CD14-positive monocyte (primary cell): ENCODE measurements around the gene CNOT2. TPM values are rescaled to one million over a fixed set of nuclear protein-coding genes. Genes with fewer than 3 reads are reported as not detected.

Experiments
- DNase-seq, 3 donors: peaks; one replicate each; pipeline ENCODE4 v3.0.0-alpha.2; 2011 to 2022
- H2AFZ ChIP-seq: 2 replicates; pipeline ENCODE4 v1.6.0; 2012; ENCODE audit warnings: mild to moderate bottlenecking, low read depth, low read length, inconsistent platforms; ENCODE audit not compliant: insufficient read depth, poor library complexity, severe bottlenecking
- H3K27ac ChIP-seq, 2 donors: 1 replicate in 1 of 2; 2 replicates in 1 of 2; pipeline ENCODE4 v1.5.1; 2012 to 2013; ENCODE audit warnings: low read length in 2 of 2, control low read depth in 1 of 2, inconsistent platforms in 1 of 2, low read depth in 1 of 2, mild to moderate bottlenecking in 1 of 2
- H3K27me3 ChIP-seq, 2 donors: one replicate each; pipeline versions ENCODE4 v1.6.0 to v1.6.1; 2011 to 2013; ENCODE audit warnings: low read length in 2 of 2; ENCODE audit not compliant: control insufficient read depth in 2 of 2, insufficient read depth in 2 of 2
- H3K36me3 ChIP-seq, 2 donors: replicated peaks in 1 of 2; 1 replicate in 1 of 2; 2 replicates in 1 of 2; pipeline versions ENCODE4 v1.5.1 to v1.6.1; 2012 to 2013; ENCODE audit warnings: low read length in 2 of 2, control low read depth in 1 of 2, inconsistent platforms in 1 of 2, mild to moderate bottlenecking in 1 of 2; ENCODE audit not compliant: insufficient read depth in 2 of 2, control insufficient read depth in 1 of 2
- H3K4me1 ChIP-seq, 2 donors: 1 replicate in 1 of 2; 2 replicates in 1 of 2; pipeline versions ENCODE4 v1.5.1 to v1.6.1; 2012 to 2013; ENCODE audit warnings: low read length in 2 of 2, control low read depth in 1 of 2, inconsistent platforms in 1 of 2, mild to moderate bottlenecking in 1 of 2, moderate library complexity in 1 of 2; ENCODE audit not compliant: insufficient read depth in 2 of 2, control insufficient read depth in 1 of 2
- H3K4me2 ChIP-seq: replicated peaks from 2 replicates; pipeline ENCODE3; 2012; ENCODE audit warnings: low read length, moderate library complexity, mild to moderate bottlenecking; ENCODE audit not compliant: poor library complexity, severe bottlenecking; ENCODE audit errors: extremely low read depth
- H3K4me3 ChIP-seq, 3 experiments: fragments of 200-600 bp in 1 of 3; sonication (generic) in 1 of 3; replicated peaks in 1 of 3; 1 replicate in 2 of 3; 2 replicates in 1 of 3; pipeline ENCODE4 v1.5.1; 2011 to 2013; ENCODE audit warnings: low read length in 3 of 3, mild to moderate bottlenecking in 3 of 3, control low read depth in 2 of 3, low read depth in 2 of 3, inconsistent platforms in 1 of 3, moderate library complexity in 1 of 3
- H3K79me2 ChIP-seq: 2 replicates; pipeline ENCODE4 v1.6.0; 2012; ENCODE audit warnings: mild to moderate bottlenecking, control low read depth, inconsistent platforms, low read length, moderate library complexity; ENCODE audit not compliant: insufficient read depth
- H3K9ac ChIP-seq: 2 replicates; pipeline ENCODE4 v1.6.0; 2017; ENCODE audit warnings: low read length, mild to moderate bottlenecking; ENCODE audit not compliant: insufficient read depth, poor library complexity, severe bottlenecking
- H3K9me3 ChIP-seq, 2 donors: replicated peaks in 1 of 2; 1 replicate in 1 of 2; 2 replicates in 1 of 2; pipeline versions ENCODE4 v1.5.1 to v1.6.1; 2012 to 2013; ENCODE audit warnings: low read length in 2 of 2, control low read depth in 1 of 2; ENCODE audit not compliant: control insufficient read depth in 1 of 2, insufficient read depth in 1 of 2
- H4K20me1 ChIP-seq: 2 replicates; pipeline ENCODE4 v1.6.0; 2012; ENCODE audit warnings: mild to moderate bottlenecking, low read length, control low read depth, moderate library complexity; ENCODE audit not compliant: insufficient read depth
- H3K27ac Mint-ChIP-seq, 7 donors: one replicate each; pipeline ENCODE4 v1.8.0; 2020; ENCODE audit warnings: mild to moderate bottlenecking in 7 of 7, mixed read lengths in 7 of 7, moderate library complexity in 6 of 7, inconsistent platforms in 2 of 7
- H3K27me3 Mint-ChIP-seq, 3 donors: one replicate each; pipeline ENCODE4 v1.8.0; 2021 to 2022; ENCODE audit warnings: low read depth in 3 of 3, mild to moderate bottlenecking in 3 of 3, mixed read lengths in 3 of 3, moderate library complexity in 3 of 3, inconsistent platforms in 1 of 3
- H3K36me3 Mint-ChIP-seq, 2 donors: one replicate each; pipeline ENCODE4 v1.8.0; 2020; ENCODE audit warnings: mixed read lengths in 2 of 2, inconsistent platforms in 1 of 2, mild to moderate bottlenecking in 1 of 2
- H3K4me1 Mint-ChIP-seq: one replicate; pipeline ENCODE4 v1.8.0; 2020; ENCODE audit warnings: mild to moderate bottlenecking, mixed read lengths
- H3K4me3 Mint-ChIP-seq, 2 donors: one replicate each; pipeline ENCODE4 v1.8.0; 2020; ENCODE audit warnings: mild to moderate bottlenecking in 2 of 2, mixed read lengths in 2 of 2, moderate library complexity in 1 of 2
- H3K9me3 Mint-ChIP-seq, 7 donors: one replicate each; pipeline ENCODE4 v1.8.0; 2020 to 2022; ENCODE audit warnings: mixed read lengths in 7 of 7, mild to moderate bottlenecking in 6 of 7, moderate library complexity in 6 of 7, inconsistent platforms in 2 of 7
- whole genome bisulfite sequencing: methylation state at CpG from one replicate; pipeline ENCODE4 v1.1.5; 2013; ENCODE audit warnings: missing lambda C conversion rate; ENCODE audit not compliant: insufficient coverage; 5-methylcytosine and 5-hydroxymethylcytosine counted together
- intact Hi-C, 2 donors: fragments of 100-400 bp; cut with micrococcal nuclease; formaldehyde crosslinking; loops; one replicate each; pipeline versions ENCODE4 v1.15.0 to v1.15.1; 2023
- polyA plus RNA-seq, 3 donors: library from polyadenylated mRNA; depleted of rRNA in 1 of 3; unstranded in 2 of 3; stranded (reverse) in 1 of 3; fragments of 300-500 nt in 2 of 3; fragments of >200 nt in 1 of 3; fragmentation: Illumina TruSeq in 2 of 3; gene quantifications; 1 replicate in 2 of 3; 2 replicates in 1 of 3; pipeline ENCODE4 v1.2.3, GENCODE V29; 2012 to 2021
- TF ChIP-seq, protein P1 (sequence below): fragments of 200-600 bp; IDR thresholded peaks from one replicate; pipeline ENCODE4 v1.8.0; 2022; ENCODE audit warnings: antibody characterized with exemption, mild to moderate bottlenecking

Gene CNOT2
- polyA plus RNA-seq, 3 donors, result 49.8 to 77.2 (median 72.7) TPM

GRCh38 chr12:70393787-70394499, 150.7 kb downstream of the CNOT2 start:
- Histone ChIP-seq H3K79me2 (no peaks in the 10 kb centered on the region), H4K20me1 (no peaks in the 10 kb centered on the region), H3K4me2 (no peak overlapping the region), H3K27ac (no peak overlapping the region), H3K9ac (no peak overlapping the region), H2AFZ (no peak overlapping the region), H3K4me3 (no peak overlapping the region), H3K4me1 (no peaks in the 10 kb centered on the region), H3K36me3 (no peaks in the 10 kb centered on the region), H3K27me3 (no peaks in the 10 kb centered on the region), H3K9me3 (peaks cover 6 to 11% of the 10 kb centered on the region in 2 donors)
- Mint-ChIP-seq H3K27ac (no peak overlapping the region), H3K36me3 (no peaks in the 10 kb centered on the region), H3K27me3 (peaks cover 0 to 2% (median 1%) of the 10 kb centered on the region in 3 donors), H3K4me1 (no peaks in the 10 kb centered on the region), H3K9me3 (peaks cover 5 to 18% (median 8%) of the 10 kb centered on the region in 7 donors), H3K4me3 (no peak overlapping the region)
- WGBS, result no CpG with 5 or more reads among the region's 2 CpGs
- DNase-seq, result no peak
- TF ChIP-seq, protein P1, sequence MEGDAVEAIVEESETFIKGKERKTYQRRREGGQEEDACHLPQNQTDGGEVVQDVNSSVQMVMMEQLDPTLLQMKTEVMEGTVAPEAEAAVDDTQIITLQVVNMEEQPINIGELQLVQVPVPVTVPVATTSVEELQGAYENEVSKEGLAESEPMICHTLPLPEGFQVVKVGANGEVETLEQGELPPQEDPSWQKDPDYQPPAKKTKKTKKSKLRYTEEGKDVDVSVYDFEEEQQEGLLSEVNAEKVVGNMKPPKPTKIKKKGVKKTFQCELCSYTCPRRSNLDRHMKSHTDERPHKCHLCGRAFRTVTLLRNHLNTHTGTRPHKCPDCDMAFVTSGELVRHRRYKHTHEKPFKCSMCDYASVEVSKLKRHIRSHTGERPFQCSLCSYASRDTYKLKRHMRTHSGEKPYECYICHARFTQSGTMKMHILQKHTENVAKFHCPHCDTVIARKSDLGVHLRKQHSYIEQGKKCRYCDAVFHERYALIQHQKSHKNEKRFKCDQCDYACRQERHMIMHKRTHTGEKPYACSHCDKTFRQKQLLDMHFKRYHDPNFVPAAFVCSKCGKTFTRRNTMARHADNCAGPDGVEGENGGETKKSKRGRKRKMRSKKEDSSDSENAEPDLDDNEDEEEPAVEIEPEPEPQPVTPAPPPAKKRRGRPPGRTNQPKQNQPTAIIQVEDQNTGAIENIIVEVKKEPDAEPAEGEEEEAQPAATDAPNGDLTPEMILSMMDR, result no peak
- intact Hi-C loops, result no loop called here

- Histone ChIP-seq H3K9ac (no peak overlapping the region), H2AFZ (no peak overlapping the region), H3K79me2 (no peaks in the 10 kb centered on the region), H3K36me3 (no peaks in the 10 kb centered on the region), H3K27ac (no peak overlapping the region), H3K4me1 (no peaks in the 10 kb centered on the region), H3K9me3 (no peaks in the 10 kb centered on the region), H4K20me1 (no peaks in the 10 kb centered on the region), H3K4me3 (no peak overlapping the region), H3K27me3 (no peaks in the 10 kb centered on the region), H3K4me2 (no peak overlapping the region)
- H3K27ac Mint-ChIP-seq, result no peak overlapping the region
- no peaks in the 10 kb centered on the region for H3K4me1 Mint-ChIP-seq
- TF ChIP-seq, protein P1, result no peak
- no peaks in the 10 kb centered on the region for H3K27me3 Mint-ChIP-seq
- H3K4me3 Mint-ChIP-seq, result no peak overlapping the region
- intact Hi-C loops, result no loop called here
- H3K36me3 Mint-ChIP-seq, result peaks cover 0 to 6% of the 10 kb centered on the region in 2 donors
- DNase-seq, result no peak
- peaks cover 0 to 13% (median 2%) of the 10 kb centered on the region in 7 donors for H3K9me3 Mint-ChIP-seq
Measured at GRCh38 chr12:70398002-70398401, 154.8 kb downstream of the CNOT2 start.
